Progenitor cell of endocrine pancreas (in vitro differentiated cells): ENCODE data around the gene RNFT2. TPM values are rescaled to one million over a fixed set of nuclear protein-coding genes. Genes with fewer than 3 reads are reported as not detected.
A peak's percentile ranks its signal among the peaks of the same experiment; 100 is the strongest.
"Not testable (repeated sequence)": the region's sequence is repeated elsewhere in the genome, so short reads cannot be mapped to it uniquely, and the experiment has no call there.

Source experiments
- DNase-seq: peaks from one replicate; pipeline ENCODE4 v3.0.0; 2021; ENCODE audit warnings: low spot score; ENCODE audit not compliant: unreplicated experiment
- H3K27ac Mint-ChIP-seq: 2 replicates; pipeline ENCODE4 v1.8.0; 2021; ENCODE audit warnings: mild to moderate bottlenecking, moderate library complexity, mixed read lengths
- H3K27me3 Mint-ChIP-seq: 2 replicates; pipeline ENCODE4 v1.8.0; 2021; ENCODE audit warnings: mixed read lengths
- H3K36me3 Mint-ChIP-seq: 2 replicates; pipeline ENCODE4 v1.8.0; 2022; ENCODE audit warnings: mixed read lengths; ENCODE audit not compliant: insufficient read depth
- H3K4me1 Mint-ChIP-seq: 2 replicates; pipeline ENCODE4 v1.8.0; 2021; ENCODE audit warnings: low read depth, mixed read lengths
- H3K4me3 Mint-ChIP-seq: 2 replicates; pipeline ENCODE4 v1.8.0; 2021; ENCODE audit warnings: low read depth, mild to moderate bottlenecking, moderate library complexity, mixed read lengths
- H3K9me3 Mint-ChIP-seq: 2 replicates; pipeline ENCODE4 v1.8.0; 2021; ENCODE audit warnings: low read depth, mixed read lengths
- CTCF ChIP-seq: fragments of 200-600 bp; sonication (generic); IDR thresholded peaks from one replicate; pipeline ENCODE4 v1.5.0; 2021; ENCODE audit warnings: antibody characterized with exemption, mild to moderate bottlenecking; ENCODE audit not compliant: unreplicated experiment
- total RNA-seq: library from RNA; stranded (reverse); gene quantifications from 2 replicates; pipeline ENCODE4 v1.2.1, GENCODE V29; 2021

The RNFT2 gene
- total RNA-seq, 1 donor from 2014 or later: 32.1 TPM

- no peak for TF ChIP-seq CTCF
- no peak overlapping the region for H3K4me3 Mint-ChIP-seq
- no peak overlapping the region for H3K27ac Mint-ChIP-seq
- H3K27me3 Mint-ChIP-seq: no peaks in the 10 kb centered on the region
- H3K9me3 Mint-ChIP-seq: no peaks in the 10 kb centered on the region
- H3K4me1 Mint-ChIP-seq: peaks cover 4% of the 10 kb centered on the region
- no peak for DNase-seq
- no peaks in the 10 kb centered on the region for H3K36me3 Mint-ChIP-seq
Measured at GRCh38 chr12:116813271-116814041, 75.3 kb downstream of the RNFT2 start.

DNA sequence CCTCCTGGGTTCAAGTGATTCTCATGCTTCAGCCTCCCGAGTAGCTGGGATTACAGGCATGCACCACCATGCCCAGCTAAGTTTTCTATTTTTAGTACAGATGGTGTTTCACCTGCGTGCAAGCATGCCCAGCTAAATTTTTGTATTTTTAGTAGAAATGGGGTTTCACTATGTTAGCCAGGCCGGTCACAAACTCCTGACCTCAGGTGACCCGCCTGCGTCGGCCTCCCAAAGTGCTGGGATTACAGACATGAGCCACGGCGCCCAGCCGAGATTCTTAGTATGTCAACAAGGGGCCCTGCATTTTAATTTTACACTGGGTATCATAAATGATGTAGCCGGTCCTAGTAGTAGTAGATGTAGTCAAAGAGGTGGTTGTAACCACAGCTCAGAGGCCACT is 76.7 kb downstream of the RNFT2 start:
- DNase-seq, H3K27ac Mint-ChIP-seq, H3K9me3 Mint-ChIP-seq, H3K36me3 Mint-ChIP-seq, H3K4me3 Mint-ChIP-seq, H3K4me1 Mint-ChIP-seq, H3K27me3 Mint-ChIP-seq: not testable (repeated sequence)

GRCh38 chr12:116818341-116818856 is 80.3 kb downstream of the RNFT2 start:
- no peaks in the 10 kb centered on the region for H3K27me3 Mint-ChIP-seq
- H3K9me3 Mint-ChIP-seq: no peaks in the 10 kb centered on the region
- DNase-seq: no peak
- H3K36me3 Mint-ChIP-seq: no peaks in the 10 kb centered on the region
- H3K4me1 Mint-ChIP-seq: peaks cover 6% of the 10 kb centered on the region
- H3K27ac Mint-ChIP-seq: peak overlapping the region; percentile 100
- peak overlapping the region; percentile 92 for H3K4me3 Mint-ChIP-seq
- TF ChIP-seq CTCF: no peak

DNA sequence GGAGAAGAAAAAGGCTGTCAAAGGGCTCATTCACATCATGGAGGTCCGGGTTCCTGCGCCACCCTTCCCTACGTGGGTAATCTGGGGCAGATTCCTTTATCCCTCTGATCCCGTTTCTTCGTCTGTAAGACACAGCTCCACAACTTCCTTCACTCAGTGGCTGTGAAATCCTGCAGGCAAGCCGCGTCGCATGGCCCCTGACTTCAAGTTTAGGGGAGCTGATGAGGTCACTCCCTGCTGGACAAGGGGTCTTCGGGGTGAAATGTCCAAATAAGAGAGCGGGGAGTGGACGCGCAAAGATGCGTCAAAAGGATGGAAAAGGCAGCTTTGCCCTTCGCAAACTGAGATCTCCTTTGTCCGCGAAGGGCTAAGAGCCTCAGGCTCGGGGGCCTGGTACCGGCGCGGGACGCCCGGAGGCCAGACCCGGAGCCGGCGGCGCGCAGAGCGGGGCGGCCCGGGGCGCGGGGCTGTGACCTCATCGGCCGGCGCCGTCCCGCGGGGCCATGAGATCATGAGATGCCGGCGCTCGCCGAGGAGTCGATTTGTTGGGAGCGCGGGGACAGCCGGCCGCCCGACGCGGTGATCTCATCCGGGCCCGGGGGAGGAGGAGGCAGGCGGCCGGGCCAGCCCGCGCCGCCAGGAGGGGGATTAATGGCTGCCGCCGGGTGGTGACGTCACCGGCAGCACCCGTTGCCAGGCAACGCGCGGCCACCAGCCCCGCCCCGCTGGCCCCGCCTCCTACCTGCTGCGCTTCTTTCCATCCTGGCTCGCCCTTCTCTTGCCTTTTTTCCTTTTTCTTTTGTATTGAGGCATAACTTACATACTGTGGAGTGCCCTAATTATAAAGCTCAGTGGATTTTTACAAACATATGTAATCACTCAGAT is 81.1 kb downstream of the RNFT2 start:
- Mint-ChIP-seq H3K27ac (peak overlapping the region; percentile 100), H3K36me3 (peaks cover 2% of the 10 kb centered on the region), H3K27me3 (no peaks in the 10 kb centered on the region), H3K4me3 (peak overlapping the region; percentile 92), H3K9me3 (no peaks in the 10 kb centered on the region), H3K4me1 (peaks cover 6% of the 10 kb centered on the region)
- DNase-seq: peak; percentile 88
- no peak for TF ChIP-seq CTCF

DNA sequence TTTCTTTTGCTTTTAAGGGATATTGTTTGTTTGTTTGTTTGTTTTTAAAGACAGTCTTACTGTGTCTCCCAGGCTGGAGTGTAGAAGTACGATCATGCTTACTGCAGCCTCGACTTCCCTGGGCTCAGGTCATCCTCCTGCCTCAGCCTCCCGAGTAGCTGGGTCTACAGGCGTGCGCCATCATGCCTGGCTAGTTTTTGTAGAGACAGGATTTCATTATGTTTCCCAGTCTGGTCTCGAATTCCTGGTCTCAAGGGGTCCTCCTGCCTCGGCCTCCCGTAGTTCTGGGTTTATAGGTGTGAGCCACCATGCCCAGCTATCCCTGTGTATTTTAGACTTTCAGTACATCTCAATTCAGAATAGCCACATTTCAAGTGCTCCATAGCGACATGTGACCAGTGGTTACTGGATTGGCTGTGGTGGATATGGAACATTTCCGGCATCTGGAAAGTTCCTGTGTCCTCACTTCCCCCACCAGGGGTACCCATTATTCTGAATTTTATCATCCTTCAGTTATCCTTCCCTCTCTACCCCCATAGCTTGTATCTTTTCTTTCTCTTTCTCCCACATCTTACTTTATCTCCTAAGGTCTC is 82.0 kb downstream of the RNFT2 start:
- no peak for TF ChIP-seq CTCF
- no peak for DNase-seq
- Mint-ChIP-seq H3K9me3 (no peaks in the 10 kb centered on the region), H3K4me3 (peak overlapping the region; percentile 49), H3K27me3 (no peaks in the 10 kb centered on the region), H3K36me3 (peaks cover 5% of the 10 kb centered on the region), H3K27ac (peak overlapping the region; percentile 70), H3K4me1 (peaks cover 6% of the 10 kb centered on the region)
